Fibroblast of villous mesenchyme (primary cell): ENCODE data around the gene CCDC47. TPM values are rescaled to one million over a fixed set of nuclear protein-coding genes. Genes with fewer than 3 reads are reported as not detected.
A peak's percentile ranks its signal among the peaks of the same experiment; 100 is the strongest.

Source experiments
- DNase-seq: peaks from one replicate; pipeline ENCODE4 v3.0.0-alpha.2; 2010; ENCODE audit warnings: low read depth
- H3K4me3 ChIP-seq: 2 replicates; pipeline ENCODE4 v1.5.1; 2011; ENCODE audit warnings: low read depth, mild to moderate bottlenecking, low read length
- CTCF ChIP-seq: IDR thresholded peaks from 2 replicates; pipeline ENCODE4 v1.5.1; 2012; ENCODE audit warnings: low read depth, mild to moderate bottlenecking, low read length; ENCODE audit not compliant: insufficient read depth
- total RNA-seq: library from RNA; depleted of rRNA; stranded (reverse); fragments of >200 nt; gene quantifications from 2 replicates; pipeline ENCODE4 v1.2.3, GENCODE V29; 2012

The CCDC47 gene
- total RNA-seq, 1 donor: 76.4 TPM

- TF ChIP-seq CTCF: no peak
- no peak overlapping the region for H3K4me3 ChIP-seq
- DNase-seq: no peak
Observed at GRCh38 chr17:63758428-63758827, 15.0 kb downstream of the CCDC47 start.

GRCh38 chr17:63754046-63754445 is 19.4 kb downstream of the CCDC47 start:
- DNase-seq: no peak
- H3K4me3 ChIP-seq: no peak overlapping the region
- TF ChIP-seq CTCF: no peak

- no peak for TF ChIP-seq CTCF
Observed at GRCh38 chr17:63753215-63753614, 20.2 kb downstream of the CCDC47 start.

DNA sequence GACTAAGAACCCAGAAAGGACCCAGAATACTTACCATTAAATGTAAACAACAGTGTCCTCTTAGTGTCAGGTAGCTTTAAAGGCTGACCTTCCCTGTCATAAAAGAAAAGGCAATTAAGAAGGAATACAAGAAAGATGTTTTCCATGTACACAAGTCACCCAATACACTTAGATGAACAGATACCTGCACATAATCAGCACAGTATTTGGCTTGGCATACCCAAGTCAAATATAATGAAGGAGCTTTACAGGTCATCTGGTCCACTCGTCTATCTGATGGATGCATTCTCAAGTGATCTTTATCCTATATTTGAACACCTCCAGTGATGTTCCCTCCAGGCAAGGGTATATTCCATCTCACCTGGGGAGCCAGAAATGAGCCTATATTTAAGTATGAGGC is 20.7 kb downstream of the CCDC47 start:
- no peak for TF ChIP-seq CTCF
- no peak overlapping the region for H3K4me3 ChIP-seq
- DNase-seq: no peak

More at GRCh38 chr17:63753215-63753614, 20.2 kb downstream of the CCDC47 start:
- no peak overlapping the region for H3K4me3 ChIP-seq
- peak; percentile 7 for DNase-seq

DNA sequence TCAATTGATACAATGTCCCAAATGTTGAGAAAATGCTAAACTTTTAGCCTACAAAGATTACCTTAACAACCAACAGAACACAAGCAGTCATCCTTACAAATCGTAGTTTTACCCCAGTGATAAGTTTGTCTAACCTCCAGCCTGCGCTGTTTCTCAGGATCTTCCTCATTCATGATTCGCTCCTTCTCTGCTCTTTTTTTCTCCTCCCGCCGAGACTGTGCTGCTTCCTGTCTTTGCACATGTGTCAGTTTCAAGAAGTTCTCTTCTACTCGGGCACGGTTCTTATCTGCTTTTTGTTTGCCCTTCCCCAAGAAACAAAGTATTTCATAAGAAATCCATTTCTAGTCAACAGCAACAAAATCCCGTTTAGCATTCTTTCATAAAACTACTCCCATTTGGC is 21.6 kb downstream of the CCDC47 start:
- no peak for TF ChIP-seq CTCF
- no peak overlapping the region for H3K4me3 ChIP-seq
- no peak for DNase-seq

- DNase-seq: peak; percentile 96
- peak within 1 kb of the TSS; percentile 91 for H3K4me3 ChIP-seq
- no peak for TF ChIP-seq CTCF
Observed at GRCh38 chr17:63741408-63742173, 31.8 kb downstream of the CCDC47 start, which contains the start of gene STRADA. Gene STRADA (minus strand): TSS chr17:63741799. CDS start chr17:63728369, 13,430 bp downstream.

DNA sequence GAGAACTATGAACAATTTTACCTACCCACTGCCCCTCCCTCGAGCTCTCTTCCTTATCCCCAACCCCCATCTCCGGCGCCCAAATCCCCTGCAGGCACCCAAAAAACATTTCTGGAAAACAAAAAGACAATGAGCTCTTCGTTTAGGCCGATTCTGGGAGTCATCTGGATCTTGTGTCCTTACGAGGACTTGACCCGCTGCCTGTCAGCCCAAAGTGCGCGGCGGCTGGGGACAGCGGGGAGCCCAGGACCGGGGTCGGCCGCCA is 32.3 kb downstream of the CCDC47 start:
- H3K4me3 ChIP-seq: peak overlapping the region; percentile 91
- no peak for TF ChIP-seq CTCF
- no peak for DNase-seq
